GM21786 (cell line): ENCODE measurements around the gene SRPK3.

ENCODE experiments used
- ATAC-seq: cut with Tn5 transposase; IDR thresholded peaks from one replicate; pipeline ENCODE4 v1.9.1; 2021; ENCODE audit not compliant: unreplicated experiment

The SRPK3 gene

GRCh38 chrX:153781428-153782047, 697 bp downstream of the SRPK3 start:
- no peak for ATAC-seq

- no peak for ATAC-seq
Observed at GRCh38 chrX:153782313-153782712, 1.5 kb downstream of the SRPK3 start.

- ATAC-seq: no peak
Observed at GRCh38 chrX:153782871-153783270, 2.0 kb downstream of the SRPK3 start.

- ATAC-seq: no peak
Observed at GRCh38 chrX:153783378-153784013, 2.7 kb downstream of the SRPK3 start.

GRCh38 chrX:153784325-153784967, 3.6 kb downstream of the SRPK3 start:
- ATAC-seq: no peak

- ATAC-seq: no peak
Observed at GRCh38 chrX:153786669-153787068, 5.8 kb downstream of the SRPK3 start.

- ATAC-seq: no peak
Observed at GRCh38 chrX:153789654-153790053, 8.8 kb downstream of the SRPK3 start.

GRCh38 chrX:153791104-153791852, 10.4 kb downstream of the SRPK3 start:
- ATAC-seq: no peak

GRCh38 chrX:153792368-153792767, 11.5 kb downstream of the SRPK3 start:
- ATAC-seq: no peak

- ATAC-seq: no peak
Observed at GRCh38 chrX:153793291-153793690, 12.4 kb downstream of the SRPK3 start.

GRCh38 chrX:153794018-153794896, 13.4 kb downstream of the SRPK3 start, which contains the start of the genes IDH3G and SSR4:
Gene IDH3G, minus strand, starts transcription at chrX:153794375. Its CDS starts 49 bp downstream, at chrX:153794326.
Gene SSR4, plus strand, starts transcription at chrX:153794668. Its CDS starts 20 bp downstream, at chrX:153794688.
- peak; percentile 91 for ATAC-seq

GRCh38 chrX:153794897-153795816, 14.3 kb downstream of the SRPK3 start:
- no peak for ATAC-seq

- ATAC-seq: no peak
Observed at GRCh38 chrX:153797415-153798015, 16.7 kb downstream of the SRPK3 start.

- no peak for ATAC-seq
Observed at GRCh38 chrX:153799326-153799725, 18.5 kb downstream of the SRPK3 start.

GRCh38 chrX:153800177-153800722, 19.4 kb downstream of the SRPK3 start:
- ATAC-seq: no peak

- ATAC-seq: no peak
Observed at GRCh38 chrX:153800746-153801145, 19.9 kb downstream of the SRPK3 start.

GRCh38 chrX:153801669-153802068, 20.8 kb downstream of the SRPK3 start:
- ATAC-seq: no peak

GRCh38 chrX:153802513-153803045, 21.7 kb downstream of the SRPK3 start:
- no peak for ATAC-seq
